K562 (cell line): ENCODE data around the gene HIKESHI. TPM values are rescaled to one million over a fixed set of nuclear protein-coding genes. Genes with fewer than 3 reads are reported as not detected.

Experiments used
- ARID1B ChIP-seq: fragments of 450-650 bp; IDR thresholded peaks from 2 replicates; pipeline ENCODE4 v1.6.1; 2016; ENCODE audit warnings: antibody characterized with exemption, mild to moderate bottlenecking, inconsistent platforms
- BACH1 ChIP-seq: fragments of 200-800 bp; sonication (Bioruptor generic); IDR thresholded peaks from 2 replicates; pipeline ENCODE4 v1.6.1; 2016; ENCODE audit warnings: missing genetic modification characterization, missing compliant biosample characterization
- C11orf30 ChIP-seq: fragments of 450-650 bp; IDR thresholded peaks from 2 replicates; pipeline ENCODE4 v1.6.1; 2016; ENCODE audit warnings: low read depth, mild to moderate bottlenecking
- EP300 ChIP-seq: IDR thresholded peaks from 2 replicates; pipeline ENCODE4 v1.6.1; 2012; ENCODE audit warnings: low read length, improper control_type of control experiment
- ESRRB ChIP-seq: fragments of 250-450 bp; sonication (Bioruptor Pico); IDR thresholded peaks from 2 replicates; pipeline ENCODE4 v1.5.0; 2020; ENCODE audit warnings: mild to moderate bottlenecking, moderate library complexity, borderline replicate concordance
- FOXA3 ChIP-seq, 2 experiments: fragments of 450-650 bp in 1 of 2; sonication (generic) in 1 of 2; formaldehyde crosslinking; IDR thresholded peaks in 1 of 2; conservative IDR thresholded peaks in 1 of 2; 2 replicates each; pipeline versions ENCODE4 v1.4.0 to v1.8.0; 2020 to 2022; ENCODE audit warnings: mild to moderate bottlenecking in 2 of 2, missing genetic modification reagents in 1 of 2
- FOXK1 ChIP-seq: sonication (generic); formaldehyde crosslinking; IDR thresholded peaks from 2 replicates; pipeline ENCODE4 v1.8.0; 2022; ENCODE audit warnings: missing genetic modification reagents, mild to moderate bottlenecking, borderline replicate concordance
- GATAD2B ChIP-seq: fragments of 450-650 bp; IDR thresholded peaks from 2 replicates; pipeline ENCODE4 v1.6.1; 2017; ENCODE audit warnings: mild to moderate bottlenecking, borderline replicate concordance
- HNRNPK ChIP-seq: fragments of 200-400 bp; formaldehyde crosslinking; IDR thresholded peaks from one replicate; pipeline ENCODE4 v1.6.1; 2018; ENCODE audit warnings: mild to moderate bottlenecking, low read depth, low read length; ENCODE audit not compliant: poor library complexity, severe bottlenecking
- IRF1 ChIP-seq: sonication (generic); formaldehyde crosslinking; IDR thresholded peaks from 2 replicates; pipeline ENCODE4 v1.8.0; 2022; ENCODE audit warnings: missing genetic modification reagents, mild to moderate bottlenecking, borderline replicate concordance
- JUND ChIP-seq, 2 experiments: IDR thresholded peaks; 2 replicates in 1 of 2; 3 replicates in 1 of 2; pipeline ENCODE4 v1.6.1; 2011; ENCODE audit warnings: borderline replicate concordance in 2 of 2, low read depth in 2 of 2, low read length in 2 of 2, improper control_type of control experiment in 1 of 2, missing biosample characterization in 1 of 2, missing genetic modification characterization in 1 of 2, missing genetic modification reagents in 1 of 2
- MAFG ChIP-seq: fragments of 450-650 bp; conservative IDR thresholded peaks from 2 replicates; pipeline ENCODE4 v1.6.1; 2016; ENCODE audit warnings: missing genetic modification characterization, missing compliant biosample characterization
- MAFK ChIP-seq: IDR thresholded peaks from 2 replicates; pipeline ENCODE4 v1.6.1; 2011; ENCODE audit warnings: low read length, improper control_type of control experiment
- MBD2 ChIP-seq: sonication (generic); IDR thresholded peaks from 2 replicates; pipeline ENCODE4 v1.6.1; 2016; ENCODE audit warnings: low read depth, borderline replicate concordance
- NCOA1 ChIP-seq: fragments of 450-650 bp; IDR thresholded peaks from 2 replicates; pipeline ENCODE4 v1.6.1; 2016; ENCODE audit warnings: low read depth
- NFE2 ChIP-seq: IDR thresholded peaks from 2 replicates; pipeline ENCODE4 v1.6.1; 2014; ENCODE audit warnings: antibody characterized with exemption, low read depth
- POLR3G ChIP-seq: IDR thresholded peaks from 2 replicates; pipeline ENCODE4 v1.6.1; 2011; ENCODE audit not compliant: insufficient read length, insufficient replicate concordance; ENCODE audit errors: extremely low read depth
- SRSF1 ChIP-seq: fragments of 200-400 bp; formaldehyde crosslinking; IDR thresholded peaks from 2 replicates; pipeline ENCODE4 v1.6.1; 2017; ENCODE audit warnings: mild to moderate bottlenecking, low read depth, low read length, moderate library complexity
- ZNF239 ChIP-seq: fragments of 250-450 bp; sonication (Bioruptor Pico); IDR thresholded peaks from 2 replicates; pipeline ENCODE4 v1.4.0; 2020; ENCODE audit warnings: mild to moderate bottlenecking
- ZNF445 ChIP-seq: fragments of 250-450 bp; sonication (Bioruptor Pico); IDR thresholded peaks from 2 replicates; pipeline ENCODE4 v1.4.0; 2020; ENCODE audit warnings: low read depth, mild to moderate bottlenecking, moderate library complexity
- polyA plus RNA-seq, 8 experiments: library from polyadenylated mRNA; depleted of rRNA in 4 of 8; stranded (reverse) in 5 of 8; unstranded in 3 of 8; fragments of >200 nt; fragmentation: Nextera tagmentation in 2 of 8; fragmentation: Illumina TruSeq in 1 of 8; extraction: Ambion mirVana in 2 of 8; extraction: Trizol in 1 of 8; gene quantifications; 2 replicates each; pipeline versions ENCODE4 v1.2.1 to v1.2.3, GENCODE V29; 2011 to 2014; ENCODE audit warnings: inconsistent platforms in 1 of 8, missing spikeins in 1 of 8
- total RNA-seq, 7 experiments: library from RNA; depleted of rRNA in 6 of 7; stranded (reverse); fragments of >200 nt in 6 of 7; fragmentation: Illumina TruSeq in 2 of 7; extraction: Trizol in 2 of 7; gene quantifications; 2 replicates each; pipeline versions ENCODE4 v1.2.1 to v1.2.3, GENCODE V29; 2011 to 2021; ENCODE audit warnings: low replicate concordance in 1 of 7
- TF ChIP-seq, protein P1 (sequence below), 2 experiments: fragments of 450-650 bp in 1 of 2; sonication (generic) in 1 of 2; formaldehyde crosslinking in 1 of 2; IDR thresholded peaks in 1 of 2; conservative IDR thresholded peaks in 1 of 2; 2 replicates each; pipeline versions ENCODE4 v1.6.1 to v1.8.1; 2016 to 2023; ENCODE audit warnings: mild to moderate bottlenecking in 2 of 2, moderate library complexity in 2 of 2, inconsistent platforms in 1 of 2, missing genetic modification reagents in 1 of 2
- TF ChIP-seq, protein P2 (sequence below): fragments of 450-650 bp; IDR thresholded peaks from 2 replicates; pipeline ENCODE4 v1.6.1; 2016

The HIKESHI gene
- total and polyA plus RNA-seq, 9 of the 15 experiments (the other 6 are each of a cell fraction or from before 2014, with no cell fraction given), result 33.2 to 196 (median 62.7) TPM

- TF ChIP-seq, protein P1, sequence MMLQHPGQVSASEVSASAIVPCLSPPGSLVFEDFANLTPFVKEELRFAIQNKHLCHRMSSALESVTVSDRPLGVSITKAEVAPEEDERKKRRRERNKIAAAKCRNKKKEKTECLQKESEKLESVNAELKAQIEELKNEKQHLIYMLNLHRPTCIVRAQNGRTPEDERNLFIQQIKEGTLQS (IDR thresholded peaks at IDR 0.05), result peak; percentile 27; the same call in 1 of the 2 replicates
- TF ChIP-seq, protein P1 (CRISPR knock-in tag; conservative IDR thresholded peaks at IDR 0.05), result no peak
- TF ChIP-seq POLR3G (no peak), JUND (IDR thresholded peaks at IDR 0.05; ENCODE audit: borderline replicate concordance, low read depth, low read length) (peak; percentile 40; the same call in 1 of the 2 replicates), JUND (tag; IDR thresholded peaks at IDR 0.05; ENCODE audit: borderline replicate concordance, low read depth, low read length) (peak; percentile 56; the same call in 2 of the 3 replicates), MAFK (peak; percentile 92), GATAD2B (no peak), ZNF239 (no peak), MAFG (tag) (peak; percentile 98), EP300 (no peak), C11orf30 (peak; percentile 96), SRSF1 (no peak), HNRNPK (no peak), MBD2 (no peak), ARID1B (peak; percentile 36; the same call in 1 of the 2 replicates), FOXA3 (CRISPR knock-in tag; conservative IDR thresholded peaks at IDR 0.05 in 1 of 2, IDR thresholded peaks at IDR 0.05 in 1 of 2) (peak in 1 of 2 experiments; percentile 41; a peak in 1 of 4 replicates), NCOA1 (no peak), BACH1 (peak; percentile 42; the same call in 1 of the 2 replicates), FOXK1 (CRISPR knock-in tag) (no peak), NFE2 (peak; percentile 63), ESRRB (no peak), ZNF445 (CRISPR knock-in tag) (no peak), IRF1 (CRISPR knock-in tag) (no peak)
- TF ChIP-seq, protein P2, sequence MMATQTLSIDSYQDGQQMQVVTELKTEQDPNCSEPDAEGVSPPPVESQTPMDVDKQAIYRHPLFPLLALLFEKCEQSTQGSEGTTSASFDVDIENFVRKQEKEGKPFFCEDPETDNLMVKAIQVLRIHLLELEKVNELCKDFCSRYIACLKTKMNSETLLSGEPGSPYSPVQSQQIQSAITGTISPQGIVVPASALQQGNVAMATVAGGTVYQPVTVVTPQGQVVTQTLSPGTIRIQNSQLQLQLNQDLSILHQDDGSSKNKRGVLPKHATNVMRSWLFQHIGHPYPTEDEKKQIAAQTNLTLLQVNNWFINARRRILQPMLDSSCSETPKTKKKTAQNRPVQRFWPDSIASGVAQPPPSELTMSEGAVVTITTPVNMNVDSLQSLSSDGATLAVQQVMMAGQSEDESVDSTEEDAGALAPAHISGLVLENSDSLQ, result peak; percentile 41
These were observed 75.9 kb downstream of the HIKESHI start (continued) for GRCh38 chr11:86377972-86378371.
